T-helper 17 cell (primary cell): ENCODE data around the gene GPR78. TPM values are rescaled to one million over a fixed set of nuclear protein-coding genes. Genes with fewer than 3 reads are reported as not detected.

ENCODE experiments used
- ATAC-seq: fragments of 150-1000 bp; cut with Tn5 transposase; 2 replicates; pipeline ENCODE4 v1.10.0; 2021; ENCODE audit warnings: mild to moderate bottlenecking, moderate library complexity
- DNase-seq, 3 donors: peaks; one replicate each; pipeline versions ENCODE4 v3.0.0 to v3.0.0-alpha.2; 2020 to 2021
- H3K9me3 ChIP-seq: one replicate; pipeline ENCODE4 v1.7.0; 2013; ENCODE audit warnings: low read length, mild to moderate bottlenecking; ENCODE audit not compliant: control insufficient read depth, poor library complexity, severe bottlenecking
- H3K27ac Mint-ChIP-seq: one replicate; pipeline ENCODE4 v1.8.0; 2022; ENCODE audit warnings: mild to moderate bottlenecking, moderate library complexity, mixed read lengths
- H3K27me3 Mint-ChIP-seq: one replicate; pipeline ENCODE4 v1.8.0; 2022; ENCODE audit warnings: mixed read lengths
- H3K36me3 Mint-ChIP-seq: one replicate; pipeline ENCODE4 v1.8.0; 2022; ENCODE audit warnings: low read depth, mixed read lengths
- H3K4me1 Mint-ChIP-seq: one replicate; pipeline ENCODE4 v1.8.0; 2022; ENCODE audit warnings: mild to moderate bottlenecking, mixed read lengths
- H3K4me3 Mint-ChIP-seq: one replicate; pipeline ENCODE4 v1.8.0; 2022; ENCODE audit warnings: mild to moderate bottlenecking, moderate library complexity, mixed read lengths
- total RNA-seq, 4 donors: library from RNA in 2 of 4; stranded (reverse) in 2 of 4; gene quantifications; one replicate each; pipeline ENCODE4 v1.2.3 and lab custom pipeline; 2022 to 2026

GPR78 gene
- total RNA-seq, 2 donors from 2014 or later, result not detected

GRCh38 chr4:8589336-8589735, 9.1 kb downstream of the GPR78 start:
- Mint-ChIP-seq H3K27me3 (peaks cover 66% of the 10 kb centered on the region), H3K27ac (no peak overlapping the region), H3K36me3 (no peaks in the 10 kb centered on the region), H3K4me1 (no peaks in the 10 kb centered on the region), H3K4me3 (no peak overlapping the region)
- DNase-seq (no peak), ATAC-seq (no peak)
- no peaks in the 10 kb centered on the region for H3K9me3 ChIP-seq

GRCh38 chr4:8589823-8590545, 9.8 kb downstream of the GPR78 start:
- no peak for ATAC-seq
- H3K4me3 Mint-ChIP-seq, result no peak overlapping the region
- DNase-seq, result no peak
- H3K36me3 Mint-ChIP-seq, result no peaks in the 10 kb centered on the region
- H3K27me3 Mint-ChIP-seq, result peaks cover 66% of the 10 kb centered on the region
- no peak overlapping the region for H3K27ac Mint-ChIP-seq
- H3K9me3 ChIP-seq, result no peaks in the 10 kb centered on the region
- no peaks in the 10 kb centered on the region for H3K4me1 Mint-ChIP-seq

- Mint-ChIP-seq H3K27ac (no peak overlapping the region), H3K36me3 (no peaks in the 10 kb centered on the region), H3K4me1 (no peaks in the 10 kb centered on the region), H3K4me3 (no peak overlapping the region), H3K27me3 (peaks cover 69% of the 10 kb centered on the region)
- ATAC-seq, result no peak
- H3K9me3 ChIP-seq, result no peaks in the 10 kb centered on the region
- no peak for DNase-seq
These were observed 10.3 kb downstream of the GPR78 start for GRCh38 chr4:8590546-8590880.

- Mint-ChIP-seq H3K27ac (no peak overlapping the region), H3K36me3 (no peaks in the 10 kb centered on the region), H3K4me1 (no peaks in the 10 kb centered on the region), H3K4me3 (no peak overlapping the region), H3K27me3 (peaks cover 70% of the 10 kb centered on the region)
- H3K9me3 ChIP-seq, result no peaks in the 10 kb centered on the region
- ATAC-seq (no peak), DNase-seq (no peak)
These were observed 10.9 kb downstream of the GPR78 start for GRCh38 chr4:8591114-8591513.

GRCh38 chr4:8591626-8592365, 11.6 kb downstream of the GPR78 start:
- H3K27me3 Mint-ChIP-seq, result peaks cover 66% of the 10 kb centered on the region
- ATAC-seq (no peak), DNase-seq (no peak)
- no peaks in the 10 kb centered on the region for H3K4me1 Mint-ChIP-seq
- H3K9me3 ChIP-seq, result no peaks in the 10 kb centered on the region
- no peaks in the 10 kb centered on the region for H3K36me3 Mint-ChIP-seq
- no peak overlapping the region for H3K4me3 Mint-ChIP-seq
- H3K27ac Mint-ChIP-seq, result no peak overlapping the region

- ATAC-seq (no peak), DNase-seq (no peak)
- Mint-ChIP-seq H3K27me3 (peaks cover 66% of the 10 kb centered on the region), H3K36me3 (no peaks in the 10 kb centered on the region), H3K27ac (no peak within 1 kb of the TSS), H3K4me1 (no peaks in the 10 kb centered on the region), H3K4me3 (no peak within 1 kb of the TSS)
- H3K9me3 ChIP-seq, result no peaks in the 10 kb centered on the region
These were observed 12.4 kb downstream of the GPR78 start, which contains the start of gene CPZ for GRCh38 chr4:8592366-8593263. CPZ (plus strand) TSS chr4:8592765; CDS start chr4:8592834, 69 bp downstream.

GRCh38 chr4:8593264-8594096, 13.3 kb downstream of the GPR78 start:
- no peak overlapping the region for H3K27ac Mint-ChIP-seq
- H3K4me1 Mint-ChIP-seq, result no peaks in the 10 kb centered on the region
- no peak for DNase-seq
- H3K36me3 Mint-ChIP-seq, result no peaks in the 10 kb centered on the region
- ATAC-seq, result no peak
- H3K4me3 Mint-ChIP-seq, result no peak overlapping the region
- peaks cover 59% of the 10 kb centered on the region for H3K27me3 Mint-ChIP-seq
- no peaks in the 10 kb centered on the region for H3K9me3 ChIP-seq

- no peaks in the 10 kb centered on the region for H3K9me3 ChIP-seq
- ATAC-seq (no peak), DNase-seq (no peak)
- Mint-ChIP-seq H3K36me3 (no peaks in the 10 kb centered on the region), H3K27ac (no peak overlapping the region), H3K27me3 (peaks cover 68% of the 10 kb centered on the region), H3K4me3 (no peak overlapping the region), H3K4me1 (no peaks in the 10 kb centered on the region)
These were observed 14.2 kb downstream of the GPR78 start for GRCh38 chr4:8594097-8595038.

- Mint-ChIP-seq H3K4me3 (no peak overlapping the region), H3K27ac (no peak overlapping the region), H3K27me3 (peaks cover 66% of the 10 kb centered on the region), H3K4me1 (no peaks in the 10 kb centered on the region), H3K36me3 (no peaks in the 10 kb centered on the region)
- H3K9me3 ChIP-seq, result no peaks in the 10 kb centered on the region
- ATAC-seq (no peak), DNase-seq (no peak)
These were observed 15.3 kb downstream of the GPR78 start for GRCh38 chr4:8595237-8596087.

- Mint-ChIP-seq H3K4me1 (no peaks in the 10 kb centered on the region), H3K4me3 (no peak overlapping the region), H3K27me3 (peaks cover 52% of the 10 kb centered on the region), H3K27ac (no peak overlapping the region), H3K36me3 (no peaks in the 10 kb centered on the region)
- DNase-seq (no peak), ATAC-seq (no peak)
- H3K9me3 ChIP-seq, result no peaks in the 10 kb centered on the region
These were observed 16.7 kb downstream of the GPR78 start for GRCh38 chr4:8596891-8597290.

GRCh38 chr4:8597319-8597718, 17.1 kb downstream of the GPR78 start:
- H3K36me3 Mint-ChIP-seq, result no peaks in the 10 kb centered on the region
- H3K4me3 Mint-ChIP-seq, result no peak overlapping the region
- H3K27ac Mint-ChIP-seq, result no peak overlapping the region
- H3K4me1 Mint-ChIP-seq, result no peaks in the 10 kb centered on the region
- no peak for ATAC-seq
- no peaks in the 10 kb centered on the region for H3K9me3 ChIP-seq
- peaks cover 55% of the 10 kb centered on the region for H3K27me3 Mint-ChIP-seq
- DNase-seq, result no peak
